HG02885 (cell line): ENCODE data around the gene NDUFB3.
A peak's percentile ranks its signal among the peaks of the same experiment; 100 is the strongest.

Experiments used
- ATAC-seq: cut with Tn5 transposase; IDR thresholded peaks from one replicate; pipeline ENCODE4 v1.9.1; 2021; ENCODE audit warnings: mild to moderate bottlenecking; ENCODE audit not compliant: unreplicated experiment, poor library complexity

NDUFB3 gene

DNA sequence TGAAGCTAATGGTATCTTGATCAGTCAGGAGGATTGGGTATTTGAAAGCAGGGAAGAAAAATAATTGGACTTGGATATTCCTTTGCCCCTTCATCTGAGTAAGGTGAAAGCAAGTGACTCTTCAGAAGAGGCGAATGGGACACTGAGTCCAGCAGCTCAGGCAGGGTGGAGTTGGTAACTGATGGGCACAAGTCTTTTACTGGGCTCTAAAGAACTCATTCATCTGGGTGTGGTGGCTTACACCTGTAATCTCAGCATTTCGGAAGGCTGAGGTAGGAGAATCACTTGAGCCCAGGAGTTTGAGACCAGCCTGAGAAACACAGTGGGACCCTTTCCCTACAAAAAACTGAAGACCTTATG is 55.3 kb downstream of the NDUFB3 start:
- no peak for ATAC-seq

DNA sequence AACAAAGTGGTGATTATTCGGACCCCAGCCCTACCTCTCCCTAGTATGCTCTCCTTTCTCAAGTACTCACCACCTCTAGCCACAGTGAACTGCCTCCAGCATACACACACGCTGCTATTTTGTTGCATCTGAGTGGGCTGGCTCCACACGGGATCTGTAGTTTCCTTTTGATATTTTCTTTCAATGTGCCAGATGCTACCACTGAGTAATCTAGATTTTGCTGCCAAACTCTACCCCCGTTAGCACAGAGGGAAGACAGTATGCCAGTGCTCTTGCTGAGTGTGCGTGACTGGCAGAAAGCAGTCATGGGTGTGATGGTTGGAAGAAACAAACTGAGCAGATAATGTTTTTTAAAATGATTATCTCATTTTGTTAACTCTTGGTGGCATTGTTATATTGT is 55.8 kb downstream of the NDUFB3 start:
- ATAC-seq, result no peak

DNA sequence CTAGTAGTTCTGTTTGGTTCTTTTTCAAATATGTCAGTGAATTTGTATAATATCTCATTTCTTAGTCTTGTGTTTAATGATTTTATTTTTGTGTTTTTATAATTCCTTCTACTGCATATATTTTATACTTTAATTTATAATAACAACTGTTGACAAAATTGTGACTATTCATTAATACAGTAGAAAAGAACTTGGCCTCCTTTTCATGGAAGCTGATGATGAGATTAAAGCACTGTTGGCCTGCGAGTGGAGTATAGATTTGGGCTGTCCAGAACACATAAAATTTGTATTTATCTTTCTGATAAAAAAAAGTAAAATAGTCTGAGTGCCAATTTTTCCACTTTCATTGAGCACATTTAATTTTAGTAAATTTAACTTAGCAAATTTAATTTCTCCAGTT is 56.2 kb downstream of the NDUFB3 start:
- ATAC-seq, result no peak

DNA sequence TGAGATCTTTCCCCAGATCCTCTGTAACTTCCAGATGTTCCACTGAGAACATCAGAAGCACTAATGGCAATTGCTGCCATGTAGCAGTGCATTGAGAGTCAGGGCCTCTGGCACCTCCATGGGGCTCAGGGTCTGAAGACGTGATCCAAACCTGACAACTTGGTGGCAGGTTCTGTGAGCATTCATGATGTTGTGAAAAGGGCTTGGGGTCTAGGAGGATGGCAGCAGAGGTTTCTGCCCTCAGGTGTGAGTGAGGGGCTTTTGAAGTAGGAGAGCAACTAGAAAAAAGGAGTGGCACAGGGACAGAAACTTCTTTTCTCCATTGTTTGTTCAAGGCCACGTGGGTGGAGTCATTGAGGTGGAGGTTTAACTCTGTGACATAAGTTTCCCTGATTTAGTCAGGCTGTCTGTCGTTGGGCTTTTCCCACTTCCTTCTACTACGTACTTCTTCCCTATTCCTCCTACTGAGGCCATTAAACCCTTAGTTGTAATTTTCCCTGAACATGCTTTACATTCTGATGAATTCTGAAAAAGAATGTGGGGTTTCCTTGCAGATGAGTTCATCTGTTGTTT is 57.2 kb downstream of the NDUFB3 start:
- peak; percentile 23 for ATAC-seq

DNA sequence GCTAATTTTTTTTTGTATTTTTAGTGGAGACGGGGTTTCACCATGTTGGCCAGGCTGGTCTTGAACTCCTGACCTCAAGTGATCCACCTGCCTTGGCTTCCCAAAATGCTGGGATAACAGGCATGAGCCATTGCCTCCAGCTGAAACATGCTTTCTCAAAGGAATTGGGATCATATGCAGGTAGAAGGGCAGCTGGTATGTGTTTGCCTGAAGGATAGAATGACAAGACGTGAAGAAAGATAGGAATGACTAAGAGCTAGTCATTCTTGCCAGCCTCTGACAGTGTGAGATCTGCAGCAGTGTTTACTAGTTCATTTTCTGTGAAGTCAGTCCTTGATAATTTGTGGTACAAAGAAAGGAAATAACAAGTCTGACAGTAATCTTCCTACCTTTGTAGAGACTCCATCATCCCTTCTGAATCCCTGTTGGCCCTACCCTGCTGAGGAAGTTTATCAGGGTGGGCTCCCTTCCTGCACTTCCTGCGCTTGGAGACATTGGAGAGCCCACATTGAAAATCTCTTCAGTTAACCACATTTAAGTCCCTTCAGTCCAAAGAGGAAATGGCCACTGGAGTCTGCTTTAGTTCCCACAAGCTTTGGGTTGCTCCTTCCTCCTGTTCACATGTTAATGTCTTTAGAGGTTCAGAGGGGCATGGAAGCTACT is 58.9 kb downstream of the NDUFB3 start:
- ATAC-seq, result peak; percentile 33

DNA sequence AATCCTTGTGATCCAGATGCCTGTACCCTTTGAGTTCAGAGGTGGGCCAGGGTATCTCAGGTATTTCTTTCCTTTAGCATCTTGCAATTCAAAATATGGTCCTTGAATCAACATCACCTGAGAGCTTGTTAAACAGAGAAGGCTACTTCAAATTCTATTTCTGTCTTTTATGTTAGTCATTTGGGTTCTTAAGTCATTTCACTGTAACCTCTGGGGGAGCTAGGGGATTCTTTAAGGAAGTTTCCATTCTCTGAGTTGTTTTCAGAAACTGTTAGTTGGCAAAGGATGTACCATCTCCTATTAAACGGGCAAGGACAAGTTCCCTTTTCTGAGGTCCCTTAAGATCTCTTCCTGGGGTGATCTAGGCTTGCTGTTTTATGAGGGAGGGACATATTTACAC is 60.7 kb downstream of the NDUFB3 start:
- ATAC-seq, result no peak
